Small intestine (tissue), 7 donors: ENCODE measurements around the gene CAMK2N2. TPM values are rescaled to one million over a fixed set of nuclear protein-coding genes. Genes with fewer than 3 reads are reported as not detected.

Source experiments
- DNase-seq, 2 donors: peaks; one replicate each; pipeline versions ENCODE4 v3.0.0 to v3.0.0-alpha.2; 2013
- FAIRE-seq: peaks from 2 replicates; lab custom pipeline; 2012; peaks lifted over from hg19 to GRCh38; lab: Jason Lieb, UNC
- H3K27ac ChIP-seq, 3 donors: one replicate each; pipeline ENCODE4 v1.5.1; 2013; ENCODE audit warnings: low read length in 2 of 3, mild to moderate bottlenecking in 2 of 3, control low read depth in 1 of 3, inconsistent platforms in 1 of 3, low read depth in 1 of 3, moderate library complexity in 1 of 3
- H3K27me3 ChIP-seq, 3 donors: one replicate each; pipeline ENCODE4 v1.6.1; 2013; ENCODE audit warnings: low read length in 3 of 3, inconsistent platforms in 1 of 3; ENCODE audit not compliant: control insufficient read depth in 3 of 3, insufficient read depth in 3 of 3
- H3K36me3 ChIP-seq, 3 donors: one replicate each; pipeline ENCODE4 v1.6.1; 2013; ENCODE audit warnings: low read length in 3 of 3, inconsistent platforms in 1 of 3, low read depth in 1 of 3, mild to moderate bottlenecking in 1 of 3, moderate library complexity in 1 of 3; ENCODE audit not compliant: control insufficient read depth in 3 of 3, insufficient read depth in 2 of 3
- H3K4me1 ChIP-seq, 3 donors: one replicate each; pipeline ENCODE4 v1.6.1; 2013; ENCODE audit warnings: low read length in 2 of 3, inconsistent platforms in 1 of 3, low read depth in 1 of 3, mild to moderate bottlenecking in 1 of 3, moderate library complexity in 1 of 3; ENCODE audit not compliant: control insufficient read depth in 3 of 3, insufficient read depth in 2 of 3
- H3K4me3 ChIP-seq, 3 donors: one replicate each; pipeline ENCODE4 v1.5.1; 2013; ENCODE audit warnings: low read length in 3 of 3, control low read depth in 1 of 3, inconsistent platforms in 1 of 3, low read depth in 1 of 3, mild to moderate bottlenecking in 1 of 3, moderate library complexity in 1 of 3
- H3K9me3 ChIP-seq, 2 donors: one replicate each; pipeline ENCODE4 v1.6.1; 2013; ENCODE audit warnings: low read depth in 1 of 2, low read length in 1 of 2; ENCODE audit not compliant: control insufficient read depth in 2 of 2, insufficient read depth in 1 of 2
- WGBS, 3 donors: extraction: QIAGEN DNeasy Blood & Tissue Kit; methylation state at CpG; one replicate each; pipeline ENCODE4 v1.1.7; 2013; 5-methylcytosine and 5-hydroxymethylcytosine counted together
- polyA plus RNA-seq, 4 donors: library from polyadenylated mRNA; stranded (reverse) in 3 of 4; unstranded in 1 of 4; fragments of 200-250 nt in 3 of 4; fragments of 120-200 nt in 1 of 4; gene quantifications; one replicate each; pipeline versions ENCODE4 v1.2.1 to v1.2.3, GENCODE V29; 2013
- donor health status: healthy with polysubstance abuse.
- donor health status: control.
- donor health status: control.
- donor health status: Bipolar disorder and iron deficiency.
- donor health status: healthy.

Gene CAMK2N2
- polyA plus RNA-seq, 4 donors = 0.12 to 0.72 TPM; not detected in 2

GRCh38 chr3:184261854-184262763 is 756 bp upstream of the CAMK2N2 start:
- no peak for FAIRE-seq
- peak overlapping the region in 1 of 3 donors; percentile 57 for H3K4me3 ChIP-seq
- WGBS, 3 donors = 1 to 2% (median 2%) methylated on average over 52 to 66 of the region's 66 CpGs
- H3K9me3 ChIP-seq = no peaks in the 10 kb centered on the region
- H3K4me1 ChIP-seq = peaks cover 0 to 11% (median 7%) of the 10 kb centered on the region in 3 donors
- H3K36me3 ChIP-seq = peaks cover 0 to 16% (median 0%) of the 10 kb centered on the region in 3 donors
- DNase-seq = peak in 1 of 2 donors; percentile 30
- H3K27me3 ChIP-seq = peaks cover 0 to 49% (median 23%) of the 10 kb centered on the region in 3 donors
- no peak overlapping the region for H3K27ac ChIP-seq

- 1 to 2% (median 2%) methylated on average over 43 to 49 of the region's 49 CpGs for WGBS, 3 donors
- H3K4me3 ChIP-seq = peak overlapping the region; percentile 4 to 57 (median 48)
- DNase-seq (peak in 1 of 2 donors; percentile 19), FAIRE-seq (no peak)
- no peaks in the 10 kb centered on the region for H3K9me3 ChIP-seq
- peaks cover 0 to 49% (median 23%) of the 10 kb centered on the region in 3 donors for H3K27me3 ChIP-seq
- peaks cover 0 to 11% (median 7%) of the 10 kb centered on the region in 3 donors for H3K4me1 ChIP-seq
- peaks cover 0 to 16% (median 0%) of the 10 kb centered on the region in 3 donors for H3K36me3 ChIP-seq
- no peak overlapping the region for H3K27ac ChIP-seq
Observed at GRCh38 chr3:184260724-184261269, 556 bp downstream of the CAMK2N2 start.

GRCh38 chr3:184259878-184260723 is 1.3 kb downstream of the CAMK2N2 start:
- FAIRE-seq (no peak), DNase-seq (peak in 1 of 2 donors; percentile 64)
- H3K9me3 ChIP-seq = no peaks in the 10 kb centered on the region
- peak overlapping the region in 2 of 3 donors; percentile 13 to 14 for H3K4me3 ChIP-seq
- H3K27me3 ChIP-seq = peaks cover 0 to 49% (median 23%) of the 10 kb centered on the region in 3 donors
- WGBS, 3 donors = 1 to 2% (median 1%) methylated on average over 48 to 91 of the region's 91 CpGs
- H3K27ac ChIP-seq = no peak overlapping the region
- peaks cover 0 to 16% (median under 1%) of the 10 kb centered on the region in 3 donors for H3K36me3 ChIP-seq
- peaks cover 0 to 11% (median 7%) of the 10 kb centered on the region in 3 donors for H3K4me1 ChIP-seq

- Histone ChIP-seq H3K9me3 (no peaks in the 10 kb centered on the region), H3K36me3 (peaks cover 0 to 16% (median 2%) of the 10 kb centered on the region in 3 donors), H3K27ac (no peak overlapping the region), H3K4me1 (peaks cover 0 to 11% (median 7%) of the 10 kb centered on the region in 3 donors), H3K27me3 (peaks cover 0 to 46% (median 20%) of the 10 kb centered on the region in 3 donors), H3K4me3 (no peak overlapping the region)
- DNase-seq (no peak), FAIRE-seq (no peak)
- WGBS, 3 donors = 18 to 24% (median 23%) methylated on average over 16 to 28 of the region's 28 CpGs
Observed at GRCh38 chr3:184259396-184259877, 1.9 kb downstream of the CAMK2N2 start.

GRCh38 chr3:184258926-184259325 is 2.4 kb downstream of the CAMK2N2 start:
- FAIRE-seq (no peak), DNase-seq (no peak)
- H3K27ac ChIP-seq = no peak overlapping the region
- H3K27me3 ChIP-seq = peaks cover 0 to 46% (median 19%) of the 10 kb centered on the region in 3 donors
- peaks cover 0 to 11% (median 7%) of the 10 kb centered on the region in 3 donors for H3K4me1 ChIP-seq
- H3K9me3 ChIP-seq = no peaks in the 10 kb centered on the region
- WGBS, 3 donors = 89 to 93% (median 92%) methylated on average over 5 of the region's 5 CpGs
- H3K36me3 ChIP-seq = peaks cover 0 to 16% (median 2%) of the 10 kb centered on the region in 3 donors
- no peak overlapping the region for H3K4me3 ChIP-seq

- WGBS, 3 donors = 91 to 97% (median 96%) methylated on average over 23 of the region's 23 CpGs
- peaks cover 0 to 34% (median 13%) of the 10 kb centered on the region in 3 donors for H3K27me3 ChIP-seq
- FAIRE-seq = no peak
- no peak overlapping the region for H3K27ac ChIP-seq
- peaks cover 0 to 9% (median 7%) of the 10 kb centered on the region in 3 donors for H3K4me1 ChIP-seq
- peaks cover 0 to 16% (median 2%) of the 10 kb centered on the region in 3 donors for H3K36me3 ChIP-seq
- no peak for DNase-seq
- no peaks in the 10 kb centered on the region for H3K9me3 ChIP-seq
- H3K4me3 ChIP-seq = no peak overlapping the region
Observed at GRCh38 chr3:184257083-184257915, 4.1 kb downstream of the CAMK2N2 start.

- Histone ChIP-seq H3K4me3 (no peak overlapping the region), H3K9me3 (no peaks in the 10 kb centered on the region), H3K4me1 (peaks cover 0 to 5% (median 0%) of the 10 kb centered on the region in 3 donors), H3K36me3 (peaks cover 0 to 16% (median 2%) of the 10 kb centered on the region in 3 donors), H3K27ac (no peak overlapping the region), H3K27me3 (peaks cover 0 to 20% (median 7%) of the 10 kb centered on the region in 3 donors)
- WGBS, 3 donors = 93 to 98% (median 95%) methylated on average over 3 of the region's 3 CpGs
- DNase-seq (no peak), FAIRE-seq (no peak)
Observed at GRCh38 chr3:184255291-184256039, 5.9 kb downstream of the CAMK2N2 start.
